Heart left ventricle (tissue), 13 donors: Measurements from ENCODE around the gene POU6F2.

ENCODE experiments used
- POLR2A ChIP-seq, 2 donors: fragments of 450-650 bp; IDR thresholded peaks; one replicate each; pipeline ENCODE4 v1.6.1; 2017; ENCODE audit warnings: antibody characterized with exemption in 2 of 2, mild to moderate bottlenecking in 2 of 2, moderate library complexity in 2 of 2
- TF ChIP-seq, protein P1 (sequence below), 12 donors: fragments of 200-600 bp; sonication (generic) in 4 of 12; IDR thresholded peaks; one replicate each; pipeline versions ENCODE4 v1.5.0 to v1.8.0; 2018 to 2022; ENCODE audit warnings: antibody characterized with exemption in 12 of 12, mild to moderate bottlenecking in 5 of 12
- donor health status: ischemic (EF 13 %, LVEDD 7.1; RV severe dilation, severe dysfunction).
- donor health status: DM: no; HTN: yes; CAD: no.
- donor health status: DM: no; HTN: no; CAD: no.
- donor health status: ischemic (EF 25% LVEDD 6.9; RV normal size, moderate dysfunction).
- donor health status: ischemic (EF 25% LVEDD 5.7; RV mildly dilated, moderate dysfunction).
- donor health status: ischemic (EF 35%, LVEDD 5.7; RV mildly dilated, moderate dysfunction).
- donor health status: nonischemic (EF 11% LVEDD 7.7; RV severe dilation, severe dysfunction).
- donor health status: DM: yes; HTN: yes; CAD: no.
- donor health status: PGD.
- donor health status: ischemic (EF 29% LVEDD 5.4; RV normal size, mild dysfunction).
- donor health status: nonischemic (EF 23%, LVEDD 6.1; RV moderate dilation, normal function).

DNA sequence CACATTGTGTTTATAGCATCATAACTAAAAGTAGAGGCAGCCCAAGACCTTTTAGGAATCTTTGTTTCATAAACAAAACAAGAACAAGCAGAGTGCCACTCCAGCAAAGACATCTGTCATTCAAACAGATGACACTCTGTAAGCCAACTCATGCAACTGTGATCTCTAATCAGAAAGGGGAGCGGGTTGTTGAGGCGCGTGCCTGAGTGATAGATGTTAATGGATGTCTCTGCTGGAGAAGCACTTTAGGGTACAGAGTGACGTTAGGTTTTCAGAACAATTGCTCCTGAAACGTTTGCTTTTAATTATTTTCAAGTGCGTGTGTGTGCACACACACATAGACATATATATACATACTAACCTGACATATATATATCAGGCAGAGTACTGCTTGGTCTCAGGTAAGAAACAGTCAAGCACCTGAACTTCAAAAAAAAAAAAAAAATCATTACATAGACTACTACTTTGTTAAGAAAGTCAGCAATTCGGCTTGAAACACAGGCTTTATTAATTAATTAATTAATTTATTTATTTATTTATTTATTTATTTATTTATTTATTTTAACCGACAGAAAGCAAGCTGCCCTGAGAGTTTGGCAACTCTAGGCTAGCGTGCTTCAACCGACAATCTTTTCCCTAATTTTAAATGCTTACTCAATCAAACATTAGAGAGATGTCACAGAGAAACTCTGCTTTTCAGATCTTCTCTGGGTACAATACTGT is 109.1 kb downstream of the POU6F2 start:
- TF ChIP-seq, protein P1, sequence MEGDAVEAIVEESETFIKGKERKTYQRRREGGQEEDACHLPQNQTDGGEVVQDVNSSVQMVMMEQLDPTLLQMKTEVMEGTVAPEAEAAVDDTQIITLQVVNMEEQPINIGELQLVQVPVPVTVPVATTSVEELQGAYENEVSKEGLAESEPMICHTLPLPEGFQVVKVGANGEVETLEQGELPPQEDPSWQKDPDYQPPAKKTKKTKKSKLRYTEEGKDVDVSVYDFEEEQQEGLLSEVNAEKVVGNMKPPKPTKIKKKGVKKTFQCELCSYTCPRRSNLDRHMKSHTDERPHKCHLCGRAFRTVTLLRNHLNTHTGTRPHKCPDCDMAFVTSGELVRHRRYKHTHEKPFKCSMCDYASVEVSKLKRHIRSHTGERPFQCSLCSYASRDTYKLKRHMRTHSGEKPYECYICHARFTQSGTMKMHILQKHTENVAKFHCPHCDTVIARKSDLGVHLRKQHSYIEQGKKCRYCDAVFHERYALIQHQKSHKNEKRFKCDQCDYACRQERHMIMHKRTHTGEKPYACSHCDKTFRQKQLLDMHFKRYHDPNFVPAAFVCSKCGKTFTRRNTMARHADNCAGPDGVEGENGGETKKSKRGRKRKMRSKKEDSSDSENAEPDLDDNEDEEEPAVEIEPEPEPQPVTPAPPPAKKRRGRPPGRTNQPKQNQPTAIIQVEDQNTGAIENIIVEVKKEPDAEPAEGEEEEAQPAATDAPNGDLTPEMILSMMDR (IDR thresholded peaks at IDR 0.05) = no peak
- no peak for TF ChIP-seq POLR2A (IDR thresholded peaks at IDR 0.05)
